GM23338 (cell line): ENCODE results near the gene DRD4.

Experiments
- ETS1 ChIP-seq: IDR thresholded peaks from 2 replicates; pipeline ENCODE4 v1.6.1; 2016; ENCODE audit warnings: antibody characterized with exemption
- EZH2 ChIP-seq: fragments of 200-600 bp; sonication (generic); IDR thresholded peaks from one replicate; pipeline ENCODE4 v1.8.0; 2017; ENCODE audit warnings: antibody characterized with exemption, mild to moderate bottlenecking, low read depth; ENCODE audit not compliant: unreplicated experiment
- EZH2phosphoT487 ChIP-seq: fragments of 200-600 bp; sonication (generic); IDR thresholded peaks from one replicate; pipeline ENCODE4 v1.8.1; 2018; ENCODE audit warnings: antibody characterized with exemption; ENCODE audit not compliant: unreplicated experiment
- JUNB ChIP-seq: IDR thresholded peaks from one replicate; pipeline ENCODE4 v1.6.1; 2016; ENCODE audit warnings: antibody characterized with exemption; ENCODE audit not compliant: unreplicated experiment
- POLR2AphosphoS5 ChIP-seq: IDR thresholded peaks from 2 replicates; pipeline ENCODE4 v1.6.1; 2016; ENCODE audit warnings: antibody characterized with exemption, low read depth
- REST ChIP-seq: IDR thresholded peaks from one replicate; pipeline ENCODE4 v1.6.1; 2018; ENCODE audit warnings: antibody characterized with exemption; ENCODE audit not compliant: unreplicated experiment
- ZNF114 ChIP-seq: fragments of 250-450 bp; sonication (Bioruptor Pico); IDR thresholded peaks from 2 replicates; pipeline ENCODE4 v1.5.0; 2020; ENCODE audit warnings: mild to moderate bottlenecking, moderate library complexity
- TF ChIP-seq, protein P1 (sequence below), 2 experiments: fragments of 200-600 bp in 1 of 2; sonication (generic) in 1 of 2; conservative IDR thresholded peaks; 2 replicates each; pipeline versions ENCODE4 v1.5.1 to v1.6.1; 2016 to 2017; ENCODE audit warnings: antibody characterized with exemption in 2 of 2, low read depth in 2 of 2, mild to moderate bottlenecking in 2 of 2, moderate library complexity in 1 of 2

- TF ChIP-seq, protein P1, sequence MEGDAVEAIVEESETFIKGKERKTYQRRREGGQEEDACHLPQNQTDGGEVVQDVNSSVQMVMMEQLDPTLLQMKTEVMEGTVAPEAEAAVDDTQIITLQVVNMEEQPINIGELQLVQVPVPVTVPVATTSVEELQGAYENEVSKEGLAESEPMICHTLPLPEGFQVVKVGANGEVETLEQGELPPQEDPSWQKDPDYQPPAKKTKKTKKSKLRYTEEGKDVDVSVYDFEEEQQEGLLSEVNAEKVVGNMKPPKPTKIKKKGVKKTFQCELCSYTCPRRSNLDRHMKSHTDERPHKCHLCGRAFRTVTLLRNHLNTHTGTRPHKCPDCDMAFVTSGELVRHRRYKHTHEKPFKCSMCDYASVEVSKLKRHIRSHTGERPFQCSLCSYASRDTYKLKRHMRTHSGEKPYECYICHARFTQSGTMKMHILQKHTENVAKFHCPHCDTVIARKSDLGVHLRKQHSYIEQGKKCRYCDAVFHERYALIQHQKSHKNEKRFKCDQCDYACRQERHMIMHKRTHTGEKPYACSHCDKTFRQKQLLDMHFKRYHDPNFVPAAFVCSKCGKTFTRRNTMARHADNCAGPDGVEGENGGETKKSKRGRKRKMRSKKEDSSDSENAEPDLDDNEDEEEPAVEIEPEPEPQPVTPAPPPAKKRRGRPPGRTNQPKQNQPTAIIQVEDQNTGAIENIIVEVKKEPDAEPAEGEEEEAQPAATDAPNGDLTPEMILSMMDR (conservative IDR thresholded peaks at IDR 0.05; ENCODE audit: low read depth in 2 of 2): no peak
- no peak for TF ChIP-seq POLR2AphosphoS5
- no peak for TF ChIP-seq EZH2phosphoT487
- no peak for TF ChIP-seq ETS1
- TF ChIP-seq EZH2: no peak
- TF ChIP-seq REST: no peak
- no peak for TF ChIP-seq ZNF114 (CRISPR knock-in tag)
- no peak for TF ChIP-seq JUNB
Observed at GRCh38 chr11:613369-613968, 23.6 kb upstream of the DRD4 start.
